HG02943 (cell line): ENCODE measurements around the gene LIN7B.
"Not testable (repeated sequence)": the region's sequence is repeated elsewhere in the genome, so short reads cannot be mapped to it uniquely, and the experiment has no call there.

Source experiments
- ATAC-seq: cut with Tn5 transposase; IDR thresholded peaks from one replicate; pipeline ENCODE4 v1.9.1; 2021; ENCODE audit warnings: mild to moderate bottlenecking, low read depth, moderate library complexity; ENCODE audit not compliant: unreplicated experiment

Gene LIN7B

DNA sequence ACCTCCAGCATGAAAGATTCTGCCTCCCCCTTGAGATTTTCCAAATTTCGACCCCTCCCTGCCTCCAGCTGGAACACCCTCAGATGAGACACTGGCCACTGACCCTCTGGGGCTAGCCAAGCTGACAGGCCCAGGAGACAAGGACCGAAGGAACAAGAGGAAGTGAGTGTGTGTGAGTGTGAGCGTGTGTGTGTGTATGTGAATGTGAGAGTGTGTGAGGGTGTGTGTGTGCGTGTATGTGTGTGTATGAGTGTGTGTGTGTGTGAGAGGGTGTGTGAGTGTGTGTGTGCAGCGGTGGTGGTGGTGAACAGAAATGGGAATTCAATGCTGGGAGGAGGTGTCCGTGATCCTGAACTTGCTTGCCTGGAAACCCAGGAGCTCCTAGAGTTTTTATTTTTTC is 27.2 kb downstream of the LIN7B start:
- ATAC-seq, result no peak

DNA sequence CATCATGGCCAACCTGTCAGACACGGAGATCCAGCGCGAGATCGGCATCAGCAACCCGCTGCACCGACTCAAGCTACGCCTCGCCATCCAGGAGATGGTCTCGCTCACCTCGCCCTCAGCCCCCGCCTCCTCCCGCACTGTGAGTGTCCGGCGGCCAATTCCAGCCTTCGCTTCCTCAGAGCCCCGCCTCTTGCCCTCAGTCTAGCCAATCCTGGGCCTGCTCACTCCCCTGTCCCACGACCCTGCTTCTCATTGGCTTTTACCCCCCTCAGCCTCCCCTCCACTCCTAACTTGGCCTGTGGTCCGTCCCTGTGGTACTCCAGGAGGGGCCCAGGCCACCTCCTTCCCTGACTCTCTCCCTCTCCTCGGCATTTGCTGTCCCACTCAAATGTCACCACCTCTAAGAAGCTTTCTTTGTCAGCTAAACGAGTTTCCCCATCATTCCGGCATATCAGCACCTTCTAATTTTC is 28.7 kb downstream of the LIN7B start:
- peak; percentile 59 for ATAC-seq

DNA sequence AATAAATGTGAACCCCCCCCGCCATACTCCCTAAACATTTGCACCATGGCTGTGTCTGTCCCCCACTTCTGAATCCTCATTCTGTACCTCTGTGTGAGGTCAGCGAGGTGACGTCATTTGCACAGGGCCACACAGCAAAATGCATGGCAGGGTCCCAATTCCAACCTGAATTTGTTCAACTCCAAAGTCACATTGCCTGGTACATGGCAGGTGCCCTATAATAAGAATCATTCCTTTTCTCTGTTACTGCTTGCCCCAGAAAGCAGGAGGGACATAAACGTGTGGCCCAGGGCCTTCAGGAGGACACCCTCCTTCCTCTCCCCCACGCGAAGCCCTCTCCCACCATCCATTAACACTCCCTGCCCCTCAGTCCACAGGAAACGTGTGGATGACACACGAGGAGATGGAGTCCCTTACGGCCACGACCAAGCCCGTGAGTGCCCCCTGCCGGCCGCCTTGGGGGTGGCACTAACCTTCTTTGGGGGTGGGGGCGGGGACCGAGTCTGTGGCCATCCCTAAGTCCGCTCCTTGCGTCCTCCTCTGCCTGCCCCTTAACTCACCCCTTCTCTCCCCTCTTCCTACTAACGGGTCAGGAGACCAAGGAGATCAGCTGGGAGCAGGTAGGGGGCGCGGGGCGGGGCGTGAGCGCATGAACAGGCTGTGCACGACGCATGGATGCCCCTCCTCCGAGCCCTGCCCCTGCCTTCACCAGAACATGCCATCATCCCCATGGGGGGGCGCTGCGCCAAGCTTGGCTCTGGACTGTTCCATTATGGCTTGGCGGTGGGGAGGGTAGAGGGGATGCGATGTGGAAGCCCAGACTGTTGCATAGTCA is 31.6 kb downstream of the LIN7B start:
- ATAC-seq, result no peak

DNA sequence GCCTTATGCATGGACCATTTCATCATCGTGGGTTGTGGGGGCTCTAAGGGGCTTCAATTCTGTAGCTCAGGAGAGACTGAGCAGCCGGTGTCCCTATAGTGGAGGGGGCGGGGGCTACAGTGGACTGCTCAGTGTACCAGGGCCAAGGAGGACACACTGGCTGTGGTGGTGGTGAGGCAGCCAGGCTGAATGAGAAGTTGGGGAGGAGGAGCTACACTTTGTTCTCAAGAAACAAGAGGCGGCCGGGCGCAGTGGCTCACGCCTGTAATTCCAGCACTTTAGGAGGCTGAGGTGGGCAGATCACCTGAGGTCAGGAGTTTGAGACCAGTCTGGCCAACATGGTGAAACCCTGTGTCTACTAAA is 32.2 kb downstream of the LIN7B start:
- ATAC-seq, result not testable (repeated sequence)

DNA sequence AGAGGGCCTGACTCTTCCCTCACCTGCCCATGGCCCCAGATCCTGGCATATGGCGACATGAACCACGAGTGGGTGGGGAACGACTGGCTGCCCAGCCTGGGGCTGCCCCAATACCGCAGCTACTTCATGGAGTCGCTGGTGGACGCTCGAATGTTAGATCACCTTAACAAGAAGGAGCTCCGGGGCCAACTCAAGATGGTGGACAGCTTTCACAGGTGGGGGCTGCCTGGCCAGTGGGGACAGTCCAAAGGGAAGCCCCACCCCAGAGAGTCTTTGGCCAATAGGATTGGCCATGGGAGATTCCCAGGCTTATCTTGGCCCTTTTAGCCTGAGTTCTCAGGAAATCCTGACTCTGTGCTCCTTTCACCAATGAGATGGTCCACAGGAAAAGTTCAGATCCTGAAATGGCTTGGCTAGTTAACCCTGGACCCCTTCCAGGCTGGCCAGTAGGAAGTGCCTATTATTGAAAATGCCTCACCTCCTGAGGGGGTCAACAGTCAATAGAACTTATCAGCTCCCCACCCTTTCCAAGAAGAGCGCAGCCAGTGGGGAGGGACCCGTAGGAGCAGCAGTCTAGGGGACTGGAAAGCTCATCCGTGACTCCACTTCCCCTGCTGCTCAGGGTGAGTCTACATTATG is 34.0 kb downstream of the LIN7B start:
- no peak for ATAC-seq

DNA sequence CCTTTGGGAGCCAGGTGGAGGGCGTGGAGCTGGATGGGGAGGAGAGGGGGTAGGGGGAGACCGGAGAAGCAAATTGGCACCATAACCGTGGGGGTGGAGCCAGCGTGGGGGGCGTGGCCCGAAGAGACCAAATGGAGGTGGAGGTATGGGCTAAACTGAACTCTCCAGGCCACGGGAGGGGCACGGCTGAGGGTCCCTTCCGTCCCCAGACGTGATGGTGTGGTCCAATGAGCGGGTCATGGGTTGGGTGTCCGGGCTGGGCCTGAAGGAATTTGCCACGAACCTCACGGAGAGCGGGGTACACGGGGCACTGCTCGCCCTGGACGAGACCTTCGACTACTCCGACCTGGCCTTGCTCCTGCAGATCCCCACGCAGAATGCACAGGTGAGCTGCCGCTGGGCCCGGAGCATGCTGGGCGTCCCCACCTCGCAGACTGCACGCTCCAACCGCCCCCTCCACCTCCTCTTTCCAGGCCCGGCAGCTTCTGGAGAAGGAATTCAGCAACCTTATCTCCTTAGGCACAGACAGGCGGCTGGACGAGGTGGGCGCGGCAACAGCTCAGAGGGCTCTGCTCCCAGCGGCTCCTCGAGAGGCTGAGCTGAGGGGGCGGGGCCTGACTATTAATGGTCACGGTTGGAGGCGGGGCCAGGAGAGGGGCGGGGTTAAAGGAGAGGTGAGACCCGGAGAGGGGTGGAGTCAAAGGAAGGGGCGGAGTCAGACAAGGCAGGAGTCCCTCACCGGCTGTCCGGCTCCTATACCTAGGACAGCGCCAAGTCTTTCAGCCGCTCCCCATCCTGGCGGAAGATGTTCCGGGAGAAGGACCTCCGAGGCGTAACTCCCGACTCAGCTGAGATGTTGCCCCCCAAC is 34.8 kb downstream of the LIN7B start:
- ATAC-seq, result no peak

DNA sequence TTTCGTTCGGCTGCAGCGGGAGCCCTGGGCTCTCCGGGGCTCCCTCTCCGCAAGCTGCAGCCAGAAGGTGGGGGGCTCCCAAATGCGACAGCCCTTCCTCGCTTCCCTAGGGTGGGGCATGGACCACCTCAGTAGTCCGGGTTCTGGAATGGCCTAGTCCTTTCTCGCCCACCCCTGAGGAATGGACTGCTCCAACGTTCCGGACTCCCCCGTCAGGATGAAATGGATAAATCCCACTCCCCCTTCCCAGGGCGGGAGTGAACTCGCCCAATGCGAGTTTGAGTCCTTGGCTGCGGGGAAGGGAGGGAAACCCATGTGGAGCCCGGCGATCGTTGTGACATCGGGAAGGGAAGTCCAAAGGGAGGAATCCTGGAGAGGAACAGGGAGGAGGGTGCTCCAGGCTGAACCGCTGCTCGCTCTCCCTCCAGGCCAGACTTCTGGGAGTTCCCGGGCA is 35.5 kb downstream of the LIN7B start:
- no peak for ATAC-seq

DNA sequence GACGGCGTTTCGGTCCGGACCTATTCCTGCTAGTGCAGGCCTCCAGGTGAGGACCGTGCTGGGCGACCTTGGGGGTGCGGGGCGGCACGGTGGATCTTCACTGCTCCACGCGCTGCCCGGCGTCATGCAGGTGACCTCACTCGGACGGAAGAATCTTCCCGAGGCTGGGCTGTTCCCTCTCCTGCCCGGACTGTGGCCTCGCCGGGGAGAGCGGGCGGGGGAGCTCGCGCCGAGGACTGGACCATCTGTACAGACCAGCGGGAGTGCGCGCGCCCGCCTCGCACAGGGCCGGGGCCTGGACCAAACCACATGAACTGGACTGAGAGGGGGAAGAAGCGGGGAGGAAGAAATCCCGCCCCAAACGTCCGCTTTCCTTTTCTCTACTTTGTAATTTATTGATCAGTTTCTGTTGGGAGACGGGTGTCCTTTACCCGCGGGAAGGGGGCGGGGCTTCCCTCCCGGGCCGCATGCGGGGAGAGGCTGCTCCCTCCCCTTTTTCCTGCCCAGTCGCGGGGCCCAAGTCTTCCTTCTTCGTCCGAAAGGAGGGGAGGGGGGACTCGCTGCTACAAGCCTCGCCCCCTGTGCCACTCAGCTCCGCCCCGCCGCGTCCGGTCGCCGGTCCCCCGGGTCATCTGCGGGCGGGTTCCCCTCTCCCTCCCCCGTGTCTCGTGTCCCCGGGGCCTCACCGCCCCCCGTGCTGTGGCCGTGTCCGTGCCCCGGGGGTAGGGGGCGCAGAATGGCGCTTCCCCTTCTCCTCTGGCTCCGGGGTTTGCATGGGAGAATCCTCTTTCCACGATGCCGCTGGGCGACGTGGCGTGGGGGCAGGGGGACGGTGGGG is 36.2 kb downstream of the LIN7B start:
- no peak for ATAC-seq

DNA sequence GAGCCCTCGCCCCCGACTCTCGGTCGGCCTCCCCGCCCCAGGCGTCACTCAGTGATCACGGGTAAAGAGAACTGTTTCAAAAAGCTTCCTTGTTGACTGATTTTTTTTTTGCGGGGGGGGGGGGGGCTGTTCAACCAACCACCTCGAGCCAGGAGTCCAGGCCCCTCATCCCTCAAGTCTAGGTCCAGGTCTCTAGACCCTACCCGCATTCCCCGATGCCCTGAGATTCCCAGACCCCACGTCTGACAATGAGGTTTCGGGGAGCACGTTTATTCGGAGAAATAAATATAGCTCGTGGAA is 36.7 kb downstream of the LIN7B start:
- ATAC-seq, result no peak

DNA sequence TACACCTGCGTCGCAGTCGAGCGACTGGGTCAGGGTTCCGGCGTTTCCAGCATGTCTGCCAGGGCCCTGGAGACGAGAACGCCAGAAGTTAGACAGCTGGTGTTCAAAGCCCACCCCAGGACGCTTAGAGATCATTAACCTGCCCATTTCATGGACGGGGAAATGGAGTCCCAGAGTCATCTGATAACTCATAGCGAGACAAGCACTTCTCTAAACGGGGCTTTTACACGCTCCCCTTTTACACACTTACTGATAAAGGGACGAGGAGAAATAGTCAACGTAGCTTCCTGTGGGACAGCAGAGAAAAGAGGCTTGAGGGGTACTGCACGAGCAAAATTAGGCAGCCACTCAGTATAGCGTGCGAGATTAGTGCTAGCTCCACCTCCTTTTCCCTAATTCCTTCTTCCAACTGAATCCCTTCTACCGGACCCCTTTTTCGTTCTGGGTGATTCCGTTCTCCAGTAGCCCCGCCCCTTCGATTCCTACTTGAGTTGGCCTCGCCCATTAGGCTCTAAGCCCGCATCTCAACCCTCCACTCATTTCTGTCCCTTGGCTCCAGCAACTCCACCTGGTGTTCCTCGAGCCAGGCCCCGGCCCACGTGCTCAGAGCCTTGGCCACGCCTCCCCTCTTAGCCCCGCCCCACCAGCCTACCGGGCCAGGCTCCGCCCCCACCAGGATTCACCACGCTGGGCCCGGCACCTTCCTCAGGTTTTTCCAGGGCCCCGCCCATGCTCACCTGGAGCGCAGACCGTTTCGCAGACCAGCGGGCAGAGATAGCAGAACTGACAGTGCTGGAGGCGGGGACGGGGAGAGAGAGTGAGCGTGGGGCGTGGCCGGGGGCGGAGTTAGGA is 37.3 kb downstream of the LIN7B start:
- no peak for ATAC-seq

DNA sequence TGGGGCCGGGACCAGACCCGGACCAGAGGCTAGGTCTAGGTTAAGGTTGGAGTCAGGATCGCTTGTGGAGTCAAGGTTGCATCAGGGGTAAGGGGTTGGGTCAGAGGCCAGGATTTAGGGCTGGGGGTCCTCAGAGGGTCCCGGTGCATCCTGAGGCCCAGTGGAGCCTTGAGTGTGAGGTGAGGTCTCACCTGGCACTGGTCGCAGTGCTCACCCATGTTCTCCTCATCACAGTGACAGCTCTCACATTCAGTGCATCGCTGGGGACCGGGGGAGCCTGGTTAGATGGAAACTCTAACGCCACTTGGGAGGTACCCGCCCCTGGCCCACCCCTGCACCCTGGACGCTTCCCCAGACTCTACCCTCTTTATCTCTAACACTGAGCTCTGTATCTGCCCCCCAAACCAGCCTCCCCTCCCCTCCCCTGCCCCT is 38.0 kb downstream of the LIN7B start:
- ATAC-seq, result no peak

DNA sequence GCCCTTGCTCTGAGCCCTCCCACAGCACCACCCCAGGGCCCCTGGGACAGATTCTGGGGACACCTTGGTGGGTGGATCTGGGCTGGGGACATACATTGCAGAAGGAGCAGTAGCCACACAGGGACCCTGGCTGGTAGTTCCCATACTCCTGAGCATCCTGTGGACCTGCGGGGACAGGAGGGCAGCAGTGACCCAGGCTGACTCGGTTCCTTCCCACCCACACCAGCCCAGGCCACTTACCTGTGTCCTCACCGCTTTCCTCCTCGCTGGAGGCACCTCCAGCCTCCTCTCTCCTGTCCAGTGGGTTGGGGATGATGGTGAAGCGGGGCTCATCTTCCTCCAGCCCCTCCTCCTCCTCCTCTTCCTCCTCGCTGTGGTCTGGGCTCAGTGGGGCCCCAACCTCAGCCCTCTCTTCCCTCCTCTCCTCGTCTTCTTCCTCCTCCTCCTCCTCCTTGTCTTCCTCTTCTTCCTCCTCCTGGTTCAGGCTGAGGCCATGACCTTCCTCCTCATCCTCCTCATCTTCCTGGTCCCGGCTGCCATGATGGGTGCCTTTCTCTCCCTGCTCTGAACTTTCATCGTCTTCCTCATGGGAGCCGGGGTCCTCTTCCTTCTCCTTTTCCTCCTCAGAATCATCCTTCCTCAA is 39.1 kb downstream of the LIN7B start:
- no peak for ATAC-seq

DNA sequence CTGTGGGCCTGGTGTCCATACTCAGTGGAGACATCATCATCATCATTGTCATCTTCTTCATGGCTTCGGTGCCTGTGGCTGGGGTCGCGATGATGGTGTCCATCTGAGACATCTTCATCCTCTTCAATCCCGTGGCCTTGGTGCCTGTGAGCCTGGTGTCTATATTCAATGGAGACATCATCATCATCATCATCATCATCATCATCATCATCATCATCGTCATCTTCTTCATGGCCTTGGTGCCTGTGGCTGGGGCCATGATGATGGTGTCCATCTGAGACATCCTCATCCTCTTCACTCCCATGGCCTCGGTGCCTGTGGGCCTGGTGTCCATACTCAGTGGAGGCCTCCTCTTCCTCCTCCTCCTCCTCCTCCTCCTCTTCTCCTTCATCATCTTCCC is 40.1 kb downstream of the LIN7B start:
- no peak for ATAC-seq

DNA sequence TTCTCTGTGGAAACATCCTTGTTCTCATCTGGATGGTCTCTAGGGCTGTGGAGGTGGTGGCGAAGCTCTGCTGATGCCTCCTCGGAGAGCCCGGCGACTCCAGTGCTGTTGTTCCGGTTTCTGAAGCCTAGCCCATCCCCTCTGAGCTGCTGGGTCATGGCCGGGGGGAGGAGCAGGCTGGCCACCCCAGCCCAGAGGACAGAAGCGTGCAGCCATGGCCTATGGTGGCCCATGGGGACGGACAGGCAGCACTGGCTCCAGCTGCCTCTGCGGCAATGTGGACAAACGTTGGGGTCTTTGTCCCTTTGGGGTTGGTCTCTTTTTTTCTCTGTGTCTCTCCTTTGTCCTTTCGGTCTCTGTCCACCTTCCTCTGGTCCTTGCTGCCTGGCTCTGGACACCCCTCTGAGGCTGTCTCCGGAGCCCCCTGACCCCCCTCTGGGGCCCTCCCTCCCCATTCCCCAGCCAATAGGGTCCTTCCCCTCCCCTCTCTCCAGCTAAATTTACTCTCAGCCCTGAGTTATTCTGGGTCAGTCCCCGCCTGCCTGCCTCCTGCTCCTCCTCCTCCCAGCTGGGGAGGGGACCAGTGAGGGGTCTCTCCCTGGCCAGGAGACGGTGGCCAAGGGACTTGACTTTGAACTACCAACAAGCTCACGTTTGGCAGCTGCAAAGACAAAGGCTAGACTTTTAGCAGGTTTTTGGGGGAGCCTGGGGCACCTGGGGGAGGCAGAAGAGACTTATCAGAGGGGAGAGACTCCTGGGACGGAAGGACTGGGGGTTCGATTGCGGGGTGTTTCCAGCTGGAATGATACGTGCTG is 41.0 kb downstream of the LIN7B start, which contains the start of gene HRC:
HRC (minus strand) TSS at position 392 of the 815 bp plus-strand sequence; CDS start at position 233, 159 bp downstream.
- ATAC-seq, result no peak

DNA sequence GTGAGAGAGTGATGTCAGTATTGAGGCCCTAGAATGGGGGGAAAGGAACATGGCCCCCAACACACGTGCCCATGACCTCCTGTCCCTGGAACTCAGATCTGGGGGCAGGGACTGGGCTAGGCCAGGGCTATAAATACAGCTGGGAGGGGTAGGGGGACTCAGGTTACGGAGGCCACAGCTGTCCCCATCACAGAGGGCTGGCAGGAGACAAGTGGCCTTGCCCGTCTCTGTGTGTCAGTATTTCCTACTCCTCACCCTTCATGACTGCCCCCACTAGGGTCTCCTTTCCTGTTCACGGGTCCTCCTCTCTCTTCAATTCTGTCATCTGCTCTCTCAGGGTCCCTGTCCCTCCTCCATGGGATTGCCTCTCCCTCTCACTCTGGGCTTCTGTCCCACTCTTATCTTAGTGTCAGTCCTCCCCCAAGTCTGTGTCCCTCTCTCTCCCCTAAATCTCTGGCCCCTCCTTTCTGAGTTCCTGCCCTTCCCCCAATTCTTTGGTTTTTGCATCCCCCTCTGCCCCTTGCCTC is 41.7 kb downstream of the LIN7B start:
- ATAC-seq, result no peak

DNA sequence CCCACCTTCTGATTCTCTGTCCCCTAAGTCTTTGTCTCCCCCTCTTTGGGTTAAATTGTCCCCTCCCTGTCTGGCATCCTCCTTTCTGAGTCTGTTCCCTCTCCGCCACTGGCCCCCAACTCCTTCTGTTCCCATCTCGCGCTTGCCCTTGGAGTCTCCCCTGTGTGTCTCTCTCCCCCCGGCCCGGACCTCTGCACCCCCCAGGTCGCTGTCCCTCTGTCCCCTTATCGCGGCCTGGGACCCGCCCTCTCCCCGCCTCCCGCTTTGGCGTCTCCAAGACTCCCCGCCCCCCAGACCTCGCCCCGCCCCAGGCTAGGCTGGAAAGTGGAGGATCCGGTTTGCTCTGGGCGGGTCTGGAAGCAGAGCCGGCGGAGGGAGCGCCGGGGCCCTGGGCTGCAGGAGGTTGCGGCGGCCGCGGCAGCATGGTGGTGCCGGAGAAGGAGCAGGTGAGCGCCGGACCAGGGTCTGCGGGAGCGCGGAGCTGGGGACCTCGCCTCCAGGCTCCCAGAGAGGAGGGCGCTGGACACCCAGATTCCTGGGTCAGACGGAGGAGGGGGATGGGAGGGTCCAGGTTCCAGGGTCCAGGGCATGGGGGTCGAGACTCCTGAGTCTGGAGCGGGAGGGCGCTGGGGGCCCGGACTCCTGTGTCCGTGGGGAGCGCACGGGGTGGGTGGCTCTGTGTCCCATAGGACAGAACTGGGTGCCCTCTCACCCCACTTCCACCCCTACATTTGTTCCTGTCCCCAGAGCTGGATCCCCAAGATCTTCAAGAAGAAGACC is 43.5 kb downstream of the LIN7B start, which contains the start of gene TRPM4:
TRPM4 (plus strand) TSS at position 348 of the 780 bp plus-strand sequence; CDS start at position 423, 75 bp downstream.
- ATAC-seq, result no peak
